GM23338 (cell line): ENCODE measurements around the gene PEX16. TPM values are rescaled to one million over a fixed set of nuclear protein-coding genes. Genes with fewer than 3 reads are reported as not detected.

ENCODE experiments used
- ATAC-seq: fragments of 200-7000 bp; cut with Tn5 transposase; 3 replicates; pipeline ENCODE4 v1.9.1; 2020
- DNase-seq: peaks from one replicate; pipeline ENCODE4 v3.0.0-alpha.2; 2015; ENCODE audit warnings: low spot score
- H2AFZ ChIP-seq: fragments of 200-600 bp; sonication (generic); 2 replicates; pipeline ENCODE4 v1.8.0; 2016; ENCODE audit warnings: antibody characterized with exemption, mild to moderate bottlenecking, moderate library complexity
- H3F3A ChIP-seq: fragments of 200-600 bp; sonication (generic); replicated peaks from 2 replicates; pipeline ENCODE4 v1.8.0; 2017; ENCODE audit warnings: antibody characterized with exemption, mixed run types, low read depth
- H3K27ac ChIP-seq: fragments of 200-600 bp; sonication (generic); 2 replicates; pipeline ENCODE4 v1.6.1; 2016; ENCODE audit warnings: low read depth
- H3K27me3 ChIP-seq: fragments of 200-600 bp; sonication (generic); 2 replicates; pipeline ENCODE4 v1.8.0; 2016; ENCODE audit warnings: mild to moderate bottlenecking, mixed run types, moderate library complexity; ENCODE audit not compliant: insufficient read depth
- H3K36me3 ChIP-seq: fragments of 200-600 bp; sonication (generic); 2 replicates; pipeline ENCODE4 v1.8.0; 2016; ENCODE audit warnings: mild to moderate bottlenecking; ENCODE audit not compliant: insufficient read depth
- H3K4me1 ChIP-seq: fragments of 200-600 bp; sonication (generic); 2 replicates; pipeline ENCODE4 v1.8.0; 2016; ENCODE audit warnings: mild to moderate bottlenecking, moderate library complexity; ENCODE audit not compliant: insufficient read depth
- H3K4me2 ChIP-seq: fragments of 200-600 bp; sonication (generic); 2 replicates; pipeline ENCODE4 v1.7.1; 2017; ENCODE audit warnings: mixed run types
- H3K4me3 ChIP-seq: fragments of 200-600 bp; sonication (generic); 2 replicates; pipeline ENCODE4 v1.6.1; 2016; ENCODE audit warnings: mixed run types
- H3K79me2 ChIP-seq: fragments of 200-600 bp; sonication (generic); replicated peaks from 2 replicates; pipeline ENCODE4 v1.8.0; 2017; ENCODE audit warnings: mild to moderate bottlenecking; ENCODE audit not compliant: insufficient read depth
- H3K9me2 ChIP-seq: fragments of 200-600 bp; sonication (generic); 2 replicates; pipeline ENCODE4 v1.8.0; 2017; ENCODE audit not compliant: insufficient read depth
- H4K20me1 ChIP-seq: fragments of 200-600 bp; sonication (generic); replicated peaks from 2 replicates; pipeline ENCODE4 v1.8.0; 2017; ENCODE audit warnings: mild to moderate bottlenecking; ENCODE audit not compliant: insufficient read depth
- H3K27ac Mint-ChIP-seq: 2 replicates; pipeline ENCODE4 v1.8.0; 2020; ENCODE audit warnings: inconsistent platforms, mild to moderate bottlenecking, moderate library complexity, mixed read lengths
- H3K27me3 Mint-ChIP-seq: 3 replicates; pipeline ENCODE4 v1.8.0; 2022; ENCODE audit warnings: low read depth, mild to moderate bottlenecking, moderate library complexity, mixed read lengths, inconsistent platforms; ENCODE audit not compliant: insufficient read depth, poor library complexity
- H3K36me3 Mint-ChIP-seq: 3 replicates; pipeline ENCODE4 v1.8.0; 2021; ENCODE audit warnings: low read depth, mild to moderate bottlenecking, inconsistent platforms, moderate library complexity, mixed read lengths
- H3K4me1 Mint-ChIP-seq: 3 replicates; pipeline ENCODE4 v1.8.0; 2020; ENCODE audit warnings: mild to moderate bottlenecking, inconsistent platforms, mixed read lengths
- H3K4me3 Mint-ChIP-seq: 3 replicates; pipeline ENCODE4 v1.8.0; 2021; ENCODE audit warnings: moderate library complexity, mild to moderate bottlenecking, inconsistent platforms, mixed read lengths
- H3K9me3 Mint-ChIP-seq: 3 replicates; pipeline ENCODE4 v1.8.0; 2020; ENCODE audit warnings: moderate library complexity, mild to moderate bottlenecking, inconsistent platforms, mixed read lengths
- CREB1 ChIP-seq: fragments of 250-450 bp; sonication (Bioruptor Pico); IDR thresholded peaks from 2 replicates; pipeline ENCODE4 v1.5.0; 2020; ENCODE audit warnings: low read depth, mild to moderate bottlenecking, moderate library complexity
- CTCF ChIP-seq, 2 experiments: fragments of 200-600 bp in 1 of 2; sonication (generic) in 1 of 2; conservative IDR thresholded peaks; 2 replicates each; pipeline versions ENCODE4 v1.5.1 to v1.6.1; 2016 to 2017; ENCODE audit warnings: antibody characterized with exemption in 2 of 2, low read depth in 2 of 2, mild to moderate bottlenecking in 2 of 2, moderate library complexity in 1 of 2
- ETS1 ChIP-seq: IDR thresholded peaks from 2 replicates; pipeline ENCODE4 v1.6.1; 2016; ENCODE audit warnings: antibody characterized with exemption
- EZH2phosphoT487 ChIP-seq: fragments of 200-600 bp; sonication (generic); IDR thresholded peaks from one replicate; pipeline ENCODE4 v1.8.1; 2018; ENCODE audit warnings: antibody characterized with exemption; ENCODE audit not compliant: unreplicated experiment
- NANOG ChIP-seq: IDR thresholded peaks from 2 replicates; pipeline ENCODE4 v1.6.1; 2016; ENCODE audit warnings: antibody characterized with exemption, borderline replicate concordance
- POLR2AphosphoS5 ChIP-seq: IDR thresholded peaks from 2 replicates; pipeline ENCODE4 v1.6.1; 2016; ENCODE audit warnings: antibody characterized with exemption, low read depth
- REST ChIP-seq: IDR thresholded peaks from one replicate; pipeline ENCODE4 v1.6.1; 2018; ENCODE audit warnings: antibody characterized with exemption; ENCODE audit not compliant: unreplicated experiment
- STAT1 ChIP-seq: IDR thresholded peaks from one replicate; pipeline ENCODE4 v1.6.1; 2016; ENCODE audit warnings: antibody characterized with exemption; ENCODE audit not compliant: unreplicated experiment
- ZNF462 ChIP-seq: fragments of 250-450 bp; sonication (Bioruptor Pico); IDR thresholded peaks from 2 replicates; pipeline ENCODE4 v1.5.0; 2020; ENCODE audit warnings: mild to moderate bottlenecking, moderate library complexity
- polyA plus RNA-seq: library from polyadenylated mRNA; unstranded; fragments of >200 nt; fragmentation: Nextera tagmentation; extraction: Ambion mirVana; gene quantifications from 2 replicates; pipeline ENCODE4 v1.2.1, GENCODE V29; 2016
- total RNA-seq: library from RNA; depleted of rRNA; stranded (reverse); fragments of >200 nt; shearing (Covaris generic); gene quantifications from 2 replicates; pipeline ENCODE4 v1.2.3, GENCODE V29; 2014

PEX16 gene
- total and polyA plus RNA-seq, 2 experiments from 2014 or later, result 23.3 to 34.1 TPM

GRCh38 chr11:45932217-45932616 lies 14.5 kb upstream of the PEX16 start:
- no peak for ATAC-seq
- Histone ChIP-seq H3F3A (0 out of 2 replicates have a peak, but pooled peaks cover 6% of the 10 kb centered on the region), H3K79me2 (0 out of 2 replicates have a peak, but pooled peaks cover 2% of the 10 kb centered on the region), H3K36me3 (peaks cover 11% of the 10 kb centered on the region; the same call in 1 of the 2 replicates), H4K20me1 (peaks cover 4% of the 10 kb centered on the region), H3K27ac (0 out of 2 replicates have a peak overlapping the region, but pooled peaks have one; percentile 45), H2AFZ (no peak overlapping the region), H3K4me2 (no peak overlapping the region), H3K4me3 (no peak overlapping the region), H3K27me3 (no peaks in the 10 kb centered on the region), H3K4me1 (no peaks in the 10 kb centered on the region; the same call in 1 of the 2 replicates), H3K9me2 (no peaks in the 10 kb centered on the region)
- Mint-ChIP-seq H3K36me3 (peaks cover 33% of the 10 kb centered on the region), H3K4me3 (no peak overlapping the region), H3K9me3 (no peaks in the 10 kb centered on the region), H3K27ac (no peak overlapping the region), H3K27me3 (peaks cover 11% of the 10 kb centered on the region), H3K4me1 (peaks cover 17% of the 10 kb centered on the region)
- TF ChIP-seq STAT1 (no peak), CREB1 (no peak), POLR2AphosphoS5 (no peak)
- no peak for DNase-seq

GRCh38 chr11:45931739-45932138 lies 14.1 kb upstream of the PEX16 start:
- peaks cover 11% of the 10 kb centered on the region; the same call in 1 of the 2 replicates for H3K36me3 ChIP-seq
- no peaks in the 10 kb centered on the region for H3K9me3 Mint-ChIP-seq
- H3K4me3 Mint-ChIP-seq, result no peak overlapping the region
- TF ChIP-seq ZNF462 (CRISPR knock-in tag) (no peak), CTCF (conservative IDR thresholded peaks at IDR 0.05; ENCODE audit: low read depth in 2 of 2) (no peak), ETS1 (no peak), NANOG (no peak), EZH2phosphoT487 (no peak), STAT1 (no peak), POLR2AphosphoS5 (no peak), REST (no peak), CREB1 (no peak)

More at GRCh38 chr11:45931739-45932138, 14.1 kb upstream of the PEX16 start:
- Histone ChIP-seq H3K4me1 (no peaks in the 10 kb centered on the region; the same call in 1 of the 2 replicates), H4K20me1 (peaks cover 4% of the 10 kb centered on the region), H3K79me2 (no peaks in the 10 kb centered on the region), H3K27ac (peak overlapping the region; percentile 45; the same call in 1 of the 2 replicates), H3K4me2 (no peak overlapping the region), H2AFZ (no peak overlapping the region), H3F3A (0 out of 2 replicates have a peak, but pooled peaks cover 6% of the 10 kb centered on the region), H3K4me3 (no peak overlapping the region), H3K9me2 (no peaks in the 10 kb centered on the region), H3K27me3 (no peaks in the 10 kb centered on the region)
- ATAC-seq (no peak), DNase-seq (no peak)
- Mint-ChIP-seq H3K27me3 (peaks cover 11% of the 10 kb centered on the region), H3K27ac (no peak overlapping the region), H3K4me1 (peaks cover 17% of the 10 kb centered on the region), H3K36me3 (peaks cover 38% of the 10 kb centered on the region)
